Measurements from ENCODE around the gene CACNG6.
"Not testable (repeated sequence)": the region's sequence is repeated elsewhere in the genome, so short reads cannot be mapped to it uniquely, and the experiment has no call there.

CACNG6 gene, protein sequence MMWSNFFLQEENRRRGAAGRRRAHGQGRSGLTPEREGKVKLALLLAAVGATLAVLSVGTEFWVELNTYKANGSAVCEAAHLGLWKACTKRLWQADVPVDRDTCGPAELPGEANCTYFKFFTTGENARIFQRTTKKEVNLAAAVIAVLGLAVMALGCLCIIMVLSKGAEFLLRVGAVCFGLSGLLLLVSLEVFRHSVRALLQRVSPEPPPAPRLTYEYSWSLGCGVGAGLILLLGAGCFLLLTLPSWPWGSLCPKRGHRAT

GRCh38 chr19:53991224-53992113, at the start of gene CACNG6:
Gene CACNG6, plus strand, starts transcription at chr19:53991637. Its CDS starts 1,241 bp downstream, at chr19:53992878.
- Histone ChIP-seq H3K4me3 (ENCODE audit: low read length) (peak within 1 kb of the TSS; percentile 8), H3K27me3 (ENCODE audit: control insufficient read depth, insufficient read depth, low read length) (peaks cover 24% of the 10 kb centered on the region), H3K9ac (ENCODE audit: low read length) (no peak within 1 kb of the TSS), H3K36me3 (ENCODE audit: control insufficient read depth, insufficient read depth, low read length) (no peaks in the 10 kb centered on the region), H3K27ac (ENCODE audit: low read depth, low read length) (no peak within 1 kb of the TSS), H3K4me1 (ENCODE audit: control insufficient read depth, insufficient read depth, low read length) (no peaks in the 10 kb centered on the region)

- Histone ChIP-seq H3K9ac (ENCODE audit: low read length) (no peak overlapping the region), H3K27me3 (ENCODE audit: control insufficient read depth, insufficient read depth, low read length) (peaks cover 15% of the 10 kb centered on the region), H3K4me1 (ENCODE audit: control insufficient read depth, insufficient read depth, low read length) (no peaks in the 10 kb centered on the region), H3K27ac (ENCODE audit: low read depth, low read length) (no peak overlapping the region), H3K4me3 (ENCODE audit: low read length) (no peak overlapping the region), H3K36me3 (ENCODE audit: control insufficient read depth, insufficient read depth, low read length) (no peaks in the 10 kb centered on the region)
These were observed 49.2 kb upstream of the CACNG6 start for GRCh38 chr19:53942001-53942786.

DNA sequence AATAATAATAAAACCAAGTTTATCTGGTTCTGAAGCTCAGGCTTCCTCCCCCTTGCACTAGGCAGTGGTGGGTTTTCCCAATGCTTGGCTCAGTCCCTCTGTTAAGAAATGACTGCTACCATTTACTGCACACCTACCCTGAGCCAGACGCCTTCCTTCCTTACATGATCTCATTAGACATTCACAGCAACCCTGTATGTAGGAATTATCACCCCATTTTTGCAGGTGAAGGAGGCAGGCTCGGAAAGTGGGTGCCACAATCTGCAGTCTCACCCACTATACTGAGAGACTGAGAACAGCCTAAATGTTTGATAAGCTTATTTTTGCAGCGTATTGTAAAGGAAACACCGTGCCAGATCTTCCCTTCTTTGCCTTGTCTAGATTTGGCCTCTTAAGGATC, 47.0 kb upstream of the CACNG6 start:
- no peak overlapping the region for H3K27ac ChIP-seq (ENCODE audit: low read depth, low read length)
- H3K4me1 ChIP-seq (ENCODE audit: control insufficient read depth, insufficient read depth, low read length): no peaks in the 10 kb centered on the region
- H3K4me3 ChIP-seq (ENCODE audit: low read length): no peak overlapping the region
- H3K36me3 ChIP-seq (ENCODE audit: control insufficient read depth, insufficient read depth, low read length): no peaks in the 10 kb centered on the region
- H3K9ac ChIP-seq (ENCODE audit: low read length): no peak overlapping the region
- peaks cover 15% of the 10 kb centered on the region for H3K27me3 ChIP-seq (ENCODE audit: control insufficient read depth, insufficient read depth, low read length)

- H3K27me3 ChIP-seq (ENCODE audit: control insufficient read depth, insufficient read depth, low read length): peaks cover 15% of the 10 kb centered on the region
- H3K4me1 ChIP-seq (ENCODE audit: control insufficient read depth, insufficient read depth, low read length): no peaks in the 10 kb centered on the region
- no peak overlapping the region for H3K4me3 ChIP-seq (ENCODE audit: low read length)
- H3K9ac ChIP-seq (ENCODE audit: low read length): no peak overlapping the region
- H3K27ac ChIP-seq (ENCODE audit: low read depth, low read length): no peak overlapping the region
- no peaks in the 10 kb centered on the region for H3K36me3 ChIP-seq (ENCODE audit: control insufficient read depth, insufficient read depth, low read length)
These were observed 46.5 kb upstream of the CACNG6 start for GRCh38 chr19:53944933-53945332.

DNA sequence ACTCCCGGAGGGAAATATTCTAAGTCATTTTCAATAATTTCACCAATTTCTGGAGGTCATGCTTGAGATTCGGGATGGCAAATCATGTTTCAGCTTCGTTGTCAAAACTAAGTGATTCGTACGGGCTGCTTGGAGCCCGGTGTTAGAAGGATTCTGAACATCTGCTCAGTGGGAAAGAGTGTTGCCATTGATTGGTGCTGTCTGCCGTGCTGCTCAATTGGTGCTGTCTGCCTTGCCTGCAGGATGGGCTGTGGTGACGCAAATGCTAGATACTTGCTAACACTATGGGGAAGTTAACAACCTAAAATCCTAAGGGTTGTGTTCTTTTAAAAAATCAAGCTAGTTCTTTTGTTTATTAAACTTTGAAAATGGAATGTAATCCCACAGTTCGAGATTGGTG, 46.0 kb upstream of the CACNG6 start:
- Histone ChIP-seq H3K36me3 (ENCODE audit: control insufficient read depth, insufficient read depth, low read length) (no peaks in the 10 kb centered on the region), H3K4me1 (ENCODE audit: control insufficient read depth, insufficient read depth, low read length) (no peaks in the 10 kb centered on the region), H3K4me3 (ENCODE audit: low read length) (no peak overlapping the region), H3K27me3 (ENCODE audit: control insufficient read depth, insufficient read depth, low read length) (peaks cover 15% of the 10 kb centered on the region), H3K27ac (ENCODE audit: low read depth, low read length) (no peak overlapping the region), H3K9ac (ENCODE audit: low read length) (no peak overlapping the region)

DNA sequence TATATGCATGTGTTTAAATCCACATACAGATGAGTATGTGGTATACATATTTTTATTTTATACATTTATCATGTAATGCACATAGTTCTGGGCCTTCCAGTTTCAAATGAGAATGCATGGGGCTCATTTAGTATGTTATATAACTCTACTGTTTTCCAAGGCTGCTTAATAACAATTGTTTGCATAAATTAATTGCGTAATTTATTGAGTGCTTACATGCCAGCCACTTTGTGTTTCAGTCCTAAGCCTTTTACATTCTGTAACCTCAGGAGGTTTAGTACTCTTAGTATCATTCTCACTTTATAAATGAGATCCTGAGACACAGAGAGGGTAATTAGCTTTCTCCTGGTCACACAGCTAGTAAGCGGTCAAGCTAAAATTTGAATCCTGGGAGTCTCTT, 45.4 kb upstream of the CACNG6 start:
- Histone ChIP-seq H3K4me3 (ENCODE audit: low read length) (no peak overlapping the region), H3K9ac (ENCODE audit: low read length) (no peak overlapping the region), H3K36me3 (ENCODE audit: control insufficient read depth, insufficient read depth, low read length) (no peaks in the 10 kb centered on the region), H3K27me3 (ENCODE audit: control insufficient read depth, insufficient read depth, low read length) (peaks cover 14% of the 10 kb centered on the region), H3K4me1 (ENCODE audit: control insufficient read depth, insufficient read depth, low read length) (no peaks in the 10 kb centered on the region), H3K27ac (ENCODE audit: low read depth, low read length) (no peak overlapping the region)

DNA sequence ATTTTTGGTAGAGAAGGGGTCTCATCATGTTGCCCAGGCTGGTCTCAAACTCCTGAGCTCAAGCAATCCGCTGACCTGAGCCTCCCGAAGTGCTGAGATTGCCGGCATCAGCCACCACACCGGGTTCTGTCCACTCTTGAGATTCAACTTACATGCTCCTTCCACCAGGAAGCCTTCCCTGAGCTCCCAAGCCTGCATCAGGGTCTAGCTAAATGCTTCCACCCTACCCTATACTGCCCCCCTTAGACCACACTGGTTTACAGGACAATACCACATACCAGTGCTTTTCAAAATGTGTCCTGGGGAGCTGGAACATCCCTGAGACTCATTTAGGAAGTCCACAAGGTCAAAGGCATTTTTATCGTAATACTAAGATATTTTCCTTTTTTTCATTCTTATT, 43.8 kb upstream of the CACNG6 start:
- H3K36me3 ChIP-seq (ENCODE audit: control insufficient read depth, insufficient read depth, low read length): no peaks in the 10 kb centered on the region
- no peak overlapping the region for H3K27ac ChIP-seq (ENCODE audit: low read depth, low read length)
- no peaks in the 10 kb centered on the region for H3K4me1 ChIP-seq (ENCODE audit: control insufficient read depth, insufficient read depth, low read length)
- H3K9ac ChIP-seq (ENCODE audit: low read length): no peak overlapping the region
- peaks cover 6% of the 10 kb centered on the region for H3K27me3 ChIP-seq (ENCODE audit: control insufficient read depth, insufficient read depth, low read length)
- H3K4me3 ChIP-seq (ENCODE audit: low read length): no peak overlapping the region

DNA sequence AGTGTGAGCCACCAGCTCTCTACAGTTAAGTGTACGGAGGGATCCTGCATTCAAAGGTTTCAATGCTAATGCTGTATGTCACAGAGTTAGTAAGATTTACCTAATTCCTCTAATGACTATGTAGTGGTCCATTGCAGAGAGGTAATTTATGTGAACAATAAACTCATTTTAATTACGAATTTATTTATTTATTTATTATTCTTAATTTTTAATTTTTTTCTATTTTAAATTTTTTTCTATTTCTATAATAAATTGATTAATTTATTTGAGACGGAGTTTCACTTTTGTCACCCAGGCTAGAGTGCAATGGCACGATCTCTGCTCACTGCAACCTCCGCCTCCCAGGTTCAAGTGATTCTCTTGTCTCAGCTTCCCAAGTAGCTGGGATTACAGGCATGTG, 42.8 kb upstream of the CACNG6 start:
- not testable (repeated sequence) for H3K27me3 ChIP-seq (ENCODE audit: control insufficient read depth, insufficient read depth, low read length); H3K27ac ChIP-seq (ENCODE audit: low read depth, low read length); H3K4me3 ChIP-seq (ENCODE audit: low read length); H3K36me3 ChIP-seq (ENCODE audit: control insufficient read depth, insufficient read depth, low read length); H3K9ac ChIP-seq (ENCODE audit: low read length); H3K4me1 ChIP-seq (ENCODE audit: control insufficient read depth, insufficient read depth, low read length)

- Histone ChIP-seq H3K4me1 (ENCODE audit: control insufficient read depth, insufficient read depth, low read length) (no peaks in the 10 kb centered on the region), H3K9ac (ENCODE audit: low read length) (no peak overlapping the region), H3K36me3 (ENCODE audit: control insufficient read depth, insufficient read depth, low read length) (no peaks in the 10 kb centered on the region), H3K4me3 (ENCODE audit: low read length) (no peak overlapping the region), H3K27me3 (ENCODE audit: control insufficient read depth, insufficient read depth, low read length) (no peaks in the 10 kb centered on the region), H3K27ac (ENCODE audit: low read depth, low read length) (no peak overlapping the region)
These were observed 40.0 kb upstream of the CACNG6 start for GRCh38 chr19:53951436-53951835.

GRCh38 chr19:53951947-53952346, 39.5 kb upstream of the CACNG6 start:
- H3K27ac ChIP-seq (ENCODE audit: low read depth, low read length): no peak overlapping the region
- no peaks in the 10 kb centered on the region for H3K4me1 ChIP-seq (ENCODE audit: control insufficient read depth, insufficient read depth, low read length)
- H3K4me3 ChIP-seq (ENCODE audit: low read length): no peak overlapping the region
- no peak overlapping the region for H3K9ac ChIP-seq (ENCODE audit: low read length)
- no peaks in the 10 kb centered on the region for H3K36me3 ChIP-seq (ENCODE audit: control insufficient read depth, insufficient read depth, low read length)
- no peaks in the 10 kb centered on the region for H3K27me3 ChIP-seq (ENCODE audit: control insufficient read depth, insufficient read depth, low read length)

GRCh38 chr19:53953383-53953782, 38.1 kb upstream of the CACNG6 start:
- H3K27ac ChIP-seq (ENCODE audit: low read depth, low read length): no peak overlapping the region
- no peaks in the 10 kb centered on the region for H3K36me3 ChIP-seq (ENCODE audit: control insufficient read depth, insufficient read depth, low read length)
- no peak overlapping the region for H3K4me3 ChIP-seq (ENCODE audit: low read length)
- H3K27me3 ChIP-seq (ENCODE audit: control insufficient read depth, insufficient read depth, low read length): peaks cover 6% of the 10 kb centered on the region
- no peaks in the 10 kb centered on the region for H3K4me1 ChIP-seq (ENCODE audit: control insufficient read depth, insufficient read depth, low read length)
- H3K9ac ChIP-seq (ENCODE audit: low read length): no peak overlapping the region

- no peak overlapping the region for H3K9ac ChIP-seq (ENCODE audit: low read length)
- H3K4me3 ChIP-seq (ENCODE audit: low read length): no peak overlapping the region
- peaks cover 26% of the 10 kb centered on the region for H3K27me3 ChIP-seq (ENCODE audit: control insufficient read depth, insufficient read depth, low read length)
- no peaks in the 10 kb centered on the region for H3K4me1 ChIP-seq (ENCODE audit: control insufficient read depth, insufficient read depth, low read length)
- no peak overlapping the region for H3K27ac ChIP-seq (ENCODE audit: low read depth, low read length)
- H3K36me3 ChIP-seq (ENCODE audit: control insufficient read depth, insufficient read depth, low read length): no peaks in the 10 kb centered on the region
These were observed 33.8 kb upstream of the CACNG6 start for GRCh38 chr19:53957448-53958167.
